Hepatocyte (in vitro differentiated cells): ENCODE data around the gene SRRT. TPM values are rescaled to one million over a fixed set of nuclear protein-coding genes. Genes with fewer than 3 reads are reported as not detected.

Source experiments
- DNase-seq: peaks from one replicate; pipeline ENCODE4 v3.0.0-alpha.2; 2016; ENCODE audit warnings: low spot score
- H2AFZ ChIP-seq: fragments of 200-600 bp; sonication (generic); 2 replicates; pipeline ENCODE4 v1.6.0; 2016; ENCODE audit warnings: antibody characterized with exemption, mild to moderate bottlenecking
- H3K27ac ChIP-seq: fragments of 200-600 bp; sonication (generic); 2 replicates; pipeline ENCODE4 v1.5.1; 2016; ENCODE audit warnings: mild to moderate bottlenecking
- H3K27me3 ChIP-seq: fragments of 200-600 bp; sonication (generic); 2 replicates; pipeline ENCODE4 v1.6.1; 2016
- H3K36me3 ChIP-seq: fragments of 200-600 bp; sonication (generic); replicated peaks from 2 replicates; pipeline ENCODE4 v1.5.1; 2016; ENCODE audit warnings: low read depth; ENCODE audit not compliant: insufficient read depth
- H3K4me1 ChIP-seq: fragments of 200-600 bp; sonication (generic); 2 replicates; pipeline ENCODE4 v1.5.1; 2016; ENCODE audit warnings: mild to moderate bottlenecking, moderate library complexity; ENCODE audit not compliant: insufficient read depth
- H3K4me2 ChIP-seq: fragments of 200-600 bp; sonication (generic); 2 replicates; pipeline ENCODE4 v1.6.0; 2016
- H3K4me3 ChIP-seq: fragments of 200-600 bp; sonication (generic); 2 replicates; pipeline ENCODE4 v1.5.1; 2016; ENCODE audit warnings: mild to moderate bottlenecking
- H3K79me2 ChIP-seq: fragments of 200-600 bp; sonication (generic); 2 replicates; pipeline ENCODE4 v1.6.0; 2017; ENCODE audit warnings: mild to moderate bottlenecking
- H3K9me2 ChIP-seq: fragments of 200-600 bp; sonication (generic); replicated peaks from 2 replicates; pipeline ENCODE4 v1.6.0; 2017; ENCODE audit warnings: mild to moderate bottlenecking; ENCODE audit not compliant: insufficient read depth
- H3K9me3 ChIP-seq: fragments of 200-600 bp; sonication (generic); 2 replicates; pipeline ENCODE4 v1.5.1; 2016; ENCODE audit warnings: low read depth, mild to moderate bottlenecking
- H4K20me1 ChIP-seq: fragments of 200-600 bp; sonication (generic); 2 replicates; pipeline ENCODE4 v1.6.0; 2016; ENCODE audit warnings: mild to moderate bottlenecking; ENCODE audit not compliant: insufficient read depth, poor library complexity, severe bottlenecking
- CTCF ChIP-seq: fragments of 200-600 bp; sonication (generic); IDR thresholded peaks from 2 replicates; pipeline ENCODE4 v1.5.1; 2016; ENCODE audit warnings: antibody characterized with exemption, mild to moderate bottlenecking; ENCODE audit not compliant: poor library complexity
- EZH2 ChIP-seq: fragments of 200-600 bp; sonication (generic); IDR thresholded peaks from 2 replicates; pipeline ENCODE4 v1.6.1; 2016; ENCODE audit warnings: antibody characterized with exemption, mild to moderate bottlenecking, borderline replicate concordance
- EZH2phosphoT487 ChIP-seq: fragments of 200-600 bp; sonication (generic); IDR thresholded peaks from one replicate; pipeline ENCODE4 v1.6.1; 2018; ENCODE audit warnings: antibody characterized with exemption, mild to moderate bottlenecking, low read depth, moderate library complexity; ENCODE audit not compliant: unreplicated experiment, severe bottlenecking
- WGBS: methylation state at CpG from one replicate; pipeline ENCODE4 v1.1.6; 2016; ENCODE audit warnings: low lambda C conversion rate; ENCODE audit errors: missing lambda C conversion rate; 5-methylcytosine and 5-hydroxymethylcytosine counted together
- polyA plus RNA-seq: library from polyadenylated mRNA; unstranded; fragments of >200 nt; fragmentation: Nextera tagmentation; extraction: Ambion mirVana; gene quantifications from 2 replicates; pipeline ENCODE4 v1.2.1, GENCODE V29; 2016
- total RNA-seq: library from RNA; depleted of rRNA; stranded (reverse); fragments of >200 nt; gene quantifications from 2 replicates; pipeline ENCODE4 v1.2.3, GENCODE V29; 2014

SRRT gene
- total and polyA plus RNA-seq, 2 experiments from 2014 or later, result 49.1 to 91.7 TPM

DNA sequence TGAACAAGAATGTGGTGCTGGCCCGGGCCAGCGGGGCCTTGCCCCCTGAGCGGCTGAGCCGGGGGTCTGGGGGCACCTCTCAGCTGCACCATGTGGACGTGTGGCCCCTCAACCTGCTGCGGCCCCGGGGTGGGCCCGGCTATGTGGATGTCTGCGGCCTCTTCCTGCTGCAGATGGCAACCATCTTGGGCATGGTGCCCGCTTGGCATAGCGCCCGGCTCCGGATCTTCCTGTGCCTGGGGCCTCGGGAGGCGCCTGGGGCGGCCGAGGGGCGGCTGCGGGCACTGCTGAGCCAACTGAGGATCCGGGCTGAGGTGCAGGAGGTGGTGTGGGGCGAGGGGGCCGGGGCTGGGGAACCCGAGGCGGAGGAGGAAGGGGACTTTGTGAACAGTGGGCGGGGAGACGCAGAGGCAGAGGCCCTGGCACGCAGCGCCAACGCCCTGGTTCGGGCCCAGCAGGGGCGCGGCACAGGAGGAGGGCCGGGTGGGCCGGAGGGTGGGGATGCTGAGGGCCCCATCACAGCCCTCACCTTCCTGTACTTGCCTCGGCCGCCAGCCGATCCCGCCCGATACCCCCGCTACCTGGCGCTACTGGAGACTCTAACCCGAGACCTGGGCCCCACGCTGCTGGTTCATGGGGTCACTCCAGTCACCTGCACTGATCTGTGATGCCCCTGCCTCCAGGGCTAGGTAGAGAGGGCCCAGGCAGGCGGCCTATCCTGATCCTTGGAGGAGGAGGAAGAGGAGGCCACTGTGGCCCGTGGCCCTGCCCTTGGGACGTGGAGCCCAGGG is 8.8 kb upstream of the SRRT start:
- no peak overlapping the region for H2AFZ ChIP-seq
- peak overlapping the region; percentile 93 for H3K27ac ChIP-seq
- H4K20me1 ChIP-seq, result no peaks in the 10 kb centered on the region
- no peak overlapping the region for H3K4me3 ChIP-seq
- H3K79me2 ChIP-seq, result peaks cover 33% of the 10 kb centered on the region
- WGBS, result 95% methylated on average over 28 of the region's 46 CpGs
- H3K9me2 ChIP-seq, result no peaks in the 10 kb centered on the region
- H3K9me3 ChIP-seq, result no peaks in the 10 kb centered on the region
- peak overlapping the region; percentile 99 for H3K4me2 ChIP-seq
- TF ChIP-seq EZH2 (no peak), EZH2phosphoT487 (no peak), CTCF (no peak)
- peaks cover 14% of the 10 kb centered on the region for H3K4me1 ChIP-seq
- no peaks in the 10 kb centered on the region for H3K36me3 ChIP-seq
- DNase-seq, result no peak
- no peaks in the 10 kb centered on the region for H3K27me3 ChIP-seq

DNA sequence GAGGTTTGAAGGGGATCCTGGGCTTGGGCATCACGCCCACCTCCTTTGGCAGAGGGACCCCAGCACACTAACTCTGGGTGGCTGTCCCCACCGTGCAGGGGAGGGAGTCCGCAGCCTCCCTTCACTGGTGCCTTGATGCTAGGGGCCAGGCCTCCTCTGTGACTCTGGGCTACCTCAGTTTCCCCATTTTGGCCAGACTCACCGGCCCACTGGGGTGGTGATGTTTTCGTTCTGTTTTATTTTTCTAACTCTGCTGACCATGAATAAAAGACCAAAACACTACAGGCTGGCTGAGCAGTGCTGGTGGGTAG is 8.2 kb upstream of the SRRT start:
- Histone ChIP-seq H3K27me3 (no peaks in the 10 kb centered on the region), H3K4me2 (peak overlapping the region; percentile 99), H3K9me3 (no peaks in the 10 kb centered on the region), H3K4me3 (peak overlapping the region; percentile 14), H3K79me2 (peaks cover 33% of the 10 kb centered on the region), H3K4me1 (peaks cover 14% of the 10 kb centered on the region), H2AFZ (peak overlapping the region; percentile 20), H4K20me1 (no peaks in the 10 kb centered on the region), H3K27ac (peak overlapping the region; percentile 93), H3K36me3 (no peaks in the 10 kb centered on the region), H3K9me2 (no peaks in the 10 kb centered on the region)
- no peak for DNase-seq
- TF ChIP-seq CTCF (no peak), EZH2phosphoT487 (no peak), EZH2 (no peak)
- 63% methylated on average over 5 of the region's 5 CpGs for WGBS

DNA sequence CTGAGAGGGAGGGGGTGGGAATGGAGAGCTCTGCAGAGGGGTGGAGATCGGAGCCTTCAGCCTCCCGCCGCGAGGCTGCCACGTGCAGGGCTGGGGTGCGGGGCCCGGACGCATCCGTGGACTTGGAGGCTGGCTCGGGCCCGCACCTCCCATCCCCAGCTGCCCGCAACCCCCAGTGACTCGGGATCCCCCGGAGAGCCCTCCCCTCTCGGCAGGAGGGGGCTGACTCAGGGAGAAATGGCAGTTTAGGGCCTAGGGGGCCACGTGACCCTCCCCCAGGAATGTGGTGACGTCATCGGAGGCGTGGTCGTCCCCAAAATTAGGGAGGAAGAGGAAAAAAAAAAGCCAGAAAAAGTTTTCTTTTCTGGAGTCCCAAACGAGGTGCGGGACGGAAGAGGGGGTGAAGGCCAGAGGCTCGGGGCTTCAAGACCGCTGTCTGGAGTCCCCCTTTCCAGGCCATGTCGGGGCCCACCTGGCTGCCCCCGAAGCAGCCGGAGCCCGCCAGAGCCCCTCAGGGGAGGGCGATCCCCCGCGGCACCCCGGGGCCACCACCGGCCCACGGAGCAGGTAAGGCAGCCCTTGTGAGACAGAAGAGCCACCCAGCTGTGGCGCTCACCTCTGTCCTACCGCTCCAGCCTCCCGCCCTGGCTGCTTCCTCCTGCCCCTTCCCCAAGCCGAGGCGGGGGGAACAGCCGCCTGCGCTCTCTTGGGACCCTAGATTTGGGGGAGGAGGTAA is 7.7 kb upstream of the SRRT start, which contains the start of gene TRIP6:
TSS of gene TRIP6 (plus strand) at position 348 of the 736 bp plus-strand sequence. CDS start at position 459, 111 bp downstream.
- 2% methylated on average over 34 of the region's 42 CpGs for WGBS
- no peak for TF ChIP-seq EZH2phosphoT487
- TF ChIP-seq EZH2, result no peak
- no peak for TF ChIP-seq CTCF

More for the DNA sequence above, 7.7 kb upstream of the SRRT start, which contains the start of gene TRIP6:
- Histone ChIP-seq H3K36me3 (no peaks in the 10 kb centered on the region), H3K9me2 (no peaks in the 10 kb centered on the region), H3K27me3 (no peaks in the 10 kb centered on the region), H3K4me1 (peaks cover 14% of the 10 kb centered on the region), H4K20me1 (no peaks in the 10 kb centered on the region), H3K9me3 (no peaks in the 10 kb centered on the region), H3K27ac (peak within 1 kb of the TSS; percentile 93), H3K4me3 (peak within 1 kb of the TSS; percentile 82), H3K79me2 (peaks cover 33% of the 10 kb centered on the region), H2AFZ (peak within 1 kb of the TSS; percentile 20), H3K4me2 (peak within 1 kb of the TSS; percentile 99)
- DNase-seq, result peak; percentile 93
